A673 (cell line): ENCODE measurements around the gene SNAP23. TPM values are rescaled to one million over a fixed set of nuclear protein-coding genes. Genes with fewer than 3 reads are reported as not detected.

ENCODE experiments used
- BruUV-seq: library from RNA; stranded (reverse); fragments of 400-500 nt; replicated peaks from 2 replicates; lab custom pipeline; 2021; lab: Mats Ljungman, UMichigan
- CTCF ChIA-PET: fragments of 300-600 bp; sonication (Branson Sonifier 250); formaldehyde crosslinking; loops from one replicate; lab custom pipeline; 2022; ENCODE audit warnings: antibody characterized with exemption; lab: Charles Lee
- POLR2A ChIA-PET: fragments of 300-600 bp; sonication (Branson Sonifier 250); formaldehyde crosslinking; loops from one replicate; lab custom pipeline; 2022; ENCODE audit warnings: antibody characterized with exemption; ENCODE audit not compliant: low non-redundant PET; lab: Charles Lee
- DNase-seq: peaks from one replicate; pipeline ENCODE4 v3.0.0-alpha.2; 2015; ENCODE audit warnings: low spot score
- H3K27ac ChIP-seq: fragments of 200-600 bp; sonication (generic); 2 replicates; pipeline ENCODE4 v1.5.1; 2016; ENCODE audit warnings: mixed run types, low read depth, mild to moderate bottlenecking, mixed read lengths, antibody characterized with exemption, low read length; ENCODE audit not compliant: poor library complexity, severe bottlenecking
- H3K27me3 ChIP-seq: fragments of 200-600 bp; sonication (generic); replicated peaks from 2 replicates; pipeline ENCODE4 v1.6.1; 2017; ENCODE audit warnings: mixed run types, low read depth, mild to moderate bottlenecking, mixed read lengths, antibody characterized with exemption, low read length; ENCODE audit not compliant: insufficient read depth, poor library complexity
- H3K36me3 ChIP-seq: fragments of 200-600 bp; sonication (generic); 2 replicates; pipeline ENCODE4 v1.6.1; 2016; ENCODE audit warnings: mixed run types, mild to moderate bottlenecking, mixed read lengths, antibody characterized with exemption, low read length; ENCODE audit not compliant: insufficient read depth, poor library complexity, severe bottlenecking
- H3K4me1 ChIP-seq: fragments of 200-600 bp; sonication (generic); 2 replicates; pipeline ENCODE4 v1.6.1; 2017; ENCODE audit warnings: mixed run types, mild to moderate bottlenecking, mixed read lengths, antibody characterized with exemption, low read length; ENCODE audit not compliant: insufficient read depth, poor library complexity, severe bottlenecking
- H3K4me3 ChIP-seq: fragments of 200-600 bp; sonication (generic); 2 replicates; pipeline ENCODE4 v1.5.1; 2016; ENCODE audit warnings: low read depth, mixed run types, mild to moderate bottlenecking, mixed read lengths, low read length; ENCODE audit not compliant: poor library complexity, severe bottlenecking
- H3K9me3 ChIP-seq: fragments of 200-600 bp; sonication (generic); 2 replicates; pipeline ENCODE4 v1.6.1; 2016; ENCODE audit warnings: mixed run types, low read depth, mild to moderate bottlenecking, mixed read lengths, antibody characterized with exemption, low read length; ENCODE audit not compliant: poor library complexity, severe bottlenecking
- EZH2 ChIP-seq: fragments of 200-600 bp; sonication (generic); IDR thresholded peaks from 2 replicates; pipeline ENCODE4 v1.6.1; 2017; ENCODE audit warnings: borderline replicate concordance, low read depth, mild to moderate bottlenecking, mixed read lengths, antibody characterized with exemption, low read length; ENCODE audit not compliant: poor library complexity, severe bottlenecking
- intact Hi-C: fragments of 100-400 bp; cut with micrococcal nuclease; formaldehyde crosslinking; loops from one replicate; pipeline ENCODE4 v1.10.0; 2022; ENCODE audit not compliant: unreplicated experiment
- total RNA-seq: library from RNA; stranded (reverse); gene quantifications from 2 replicates; pipeline ENCODE4 v1.2.3, GENCODE V29; 2021
- TF ChIP-seq, protein P1 (sequence below): fragments of 300-800, 200-600 bp; sonication (generic); conservative IDR thresholded peaks from 2 replicates; pipeline ENCODE4 v1.5.1; 2017; ENCODE audit warnings: low read depth, mild to moderate bottlenecking, antibody characterized with exemption, low read length, moderate library complexity, mixed read lengths

SNAP23 gene
- total RNA-seq, 1 experiment from 2014 or later: 124 TPM

GRCh38 chr15:42449770-42450424 is 45.5 kb upstream of the SNAP23 start:
- no TSS peak for BruUV-seq
- no peak for TF ChIP-seq EZH2
- TF ChIP-seq, protein P1, sequence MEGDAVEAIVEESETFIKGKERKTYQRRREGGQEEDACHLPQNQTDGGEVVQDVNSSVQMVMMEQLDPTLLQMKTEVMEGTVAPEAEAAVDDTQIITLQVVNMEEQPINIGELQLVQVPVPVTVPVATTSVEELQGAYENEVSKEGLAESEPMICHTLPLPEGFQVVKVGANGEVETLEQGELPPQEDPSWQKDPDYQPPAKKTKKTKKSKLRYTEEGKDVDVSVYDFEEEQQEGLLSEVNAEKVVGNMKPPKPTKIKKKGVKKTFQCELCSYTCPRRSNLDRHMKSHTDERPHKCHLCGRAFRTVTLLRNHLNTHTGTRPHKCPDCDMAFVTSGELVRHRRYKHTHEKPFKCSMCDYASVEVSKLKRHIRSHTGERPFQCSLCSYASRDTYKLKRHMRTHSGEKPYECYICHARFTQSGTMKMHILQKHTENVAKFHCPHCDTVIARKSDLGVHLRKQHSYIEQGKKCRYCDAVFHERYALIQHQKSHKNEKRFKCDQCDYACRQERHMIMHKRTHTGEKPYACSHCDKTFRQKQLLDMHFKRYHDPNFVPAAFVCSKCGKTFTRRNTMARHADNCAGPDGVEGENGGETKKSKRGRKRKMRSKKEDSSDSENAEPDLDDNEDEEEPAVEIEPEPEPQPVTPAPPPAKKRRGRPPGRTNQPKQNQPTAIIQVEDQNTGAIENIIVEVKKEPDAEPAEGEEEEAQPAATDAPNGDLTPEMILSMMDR: no peak
- intact Hi-C loops: no loop called here
- Histone ChIP-seq H3K9me3 (no peaks in the 10 kb centered on the region), H3K4me1 (no peaks in the 10 kb centered on the region), H3K4me3 (no peak overlapping the region), H3K36me3 (peaks cover 35% of the 10 kb centered on the region), H3K27ac (no peak overlapping the region), H3K27me3 (no peaks in the 10 kb centered on the region)
- CTCF ChIA-PET: no interaction called here
- POLR2A ChIA-PET: no interaction called here
- DNase-seq: no peak

- no peak for DNase-seq
- intact Hi-C loops: no loop called here
- TSS peak; percentile 60 for BruUV-seq
- no peaks in the 10 kb centered on the region for H3K27me3 ChIP-seq
- no peak overlapping the region for H3K4me3 ChIP-seq
- TF ChIP-seq EZH2: no peak
- TF ChIP-seq, protein P1: no peak
- ChIA-PET CTCF (no interaction called here), POLR2A (no interaction called here)
- peaks cover under 1% of the 10 kb centered on the region for H3K4me1 ChIP-seq
- H3K9me3 ChIP-seq: no peaks in the 10 kb centered on the region
- peaks cover 35% of the 10 kb centered on the region for H3K36me3 ChIP-seq
- H3K27ac ChIP-seq: no peak overlapping the region
These were observed 45.0 kb upstream of the SNAP23 start for GRCh38 chr15:42450425-42450790.

DNA sequence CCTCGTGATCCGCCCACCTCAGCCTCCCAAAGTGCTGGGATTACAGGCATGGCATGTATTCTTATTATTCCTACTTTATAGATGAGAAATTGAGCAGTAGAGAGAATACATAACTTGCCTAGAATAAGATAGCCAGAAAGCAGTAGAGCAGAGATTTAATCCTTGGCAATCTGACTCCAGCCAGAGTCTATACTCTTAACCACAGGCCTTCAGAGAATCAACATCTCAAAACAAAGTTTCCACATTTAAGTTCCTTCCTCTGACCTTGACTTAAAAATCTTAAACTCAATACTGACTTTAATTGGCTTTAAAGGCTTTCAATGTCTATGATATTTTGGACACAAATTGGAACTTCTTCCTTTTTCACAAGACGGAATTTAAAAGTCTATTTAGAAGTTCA is 41.6 kb upstream of the SNAP23 start:
- H3K27me3 ChIP-seq: no peaks in the 10 kb centered on the region
- POLR2A ChIA-PET: interaction anchor here (0.7 kb wide), 1 partner anchor 45 kb away, joined by 6 read pairs; no protein-coding TSS in a partner anchor
- CTCF ChIA-PET: no interaction called here

More for the DNA sequence above, 41.6 kb upstream of the SNAP23 start:
- TF ChIP-seq, protein P1: no peak
- TF ChIP-seq EZH2: no peak
- H3K27ac ChIP-seq: no peak overlapping the region
- peaks cover 32% of the 10 kb centered on the region for H3K4me1 ChIP-seq
- BruUV-seq: no TSS peak
- H3K4me3 ChIP-seq: no peak overlapping the region
- peaks cover 29% of the 10 kb centered on the region for H3K36me3 ChIP-seq
- DNase-seq: no peak
- intact Hi-C loops: no loop called here
- H3K9me3 ChIP-seq: no peaks in the 10 kb centered on the region
